GM23338 (cell line): Measurements from ENCODE around the gene CNNM3. TPM values are rescaled to one million over a fixed set of nuclear protein-coding genes. Genes with fewer than 3 reads are reported as not detected.

Experiments used
- ATAC-seq: fragments of 200-7000 bp; cut with Tn5 transposase; 3 replicates; pipeline ENCODE4 v1.9.1; 2020
- DNase-seq: peaks from one replicate; pipeline ENCODE4 v3.0.0-alpha.2; 2015; ENCODE audit warnings: low spot score
- H2AFZ ChIP-seq: fragments of 200-600 bp; sonication (generic); 2 replicates; pipeline ENCODE4 v1.8.0; 2016; ENCODE audit warnings: antibody characterized with exemption, mild to moderate bottlenecking, moderate library complexity
- H3F3A ChIP-seq: fragments of 200-600 bp; sonication (generic); replicated peaks from 2 replicates; pipeline ENCODE4 v1.8.0; 2017; ENCODE audit warnings: antibody characterized with exemption, mixed run types, low read depth
- H3K27ac ChIP-seq: fragments of 200-600 bp; sonication (generic); 2 replicates; pipeline ENCODE4 v1.6.1; 2016; ENCODE audit warnings: low read depth
- H3K27me3 ChIP-seq: fragments of 200-600 bp; sonication (generic); 2 replicates; pipeline ENCODE4 v1.8.0; 2016; ENCODE audit warnings: mild to moderate bottlenecking, mixed run types, moderate library complexity; ENCODE audit not compliant: insufficient read depth
- H3K36me3 ChIP-seq: fragments of 200-600 bp; sonication (generic); 2 replicates; pipeline ENCODE4 v1.8.0; 2016; ENCODE audit warnings: mild to moderate bottlenecking; ENCODE audit not compliant: insufficient read depth
- H3K4me1 ChIP-seq: fragments of 200-600 bp; sonication (generic); 2 replicates; pipeline ENCODE4 v1.8.0; 2016; ENCODE audit warnings: mild to moderate bottlenecking, moderate library complexity; ENCODE audit not compliant: insufficient read depth
- H3K4me2 ChIP-seq: fragments of 200-600 bp; sonication (generic); 2 replicates; pipeline ENCODE4 v1.7.1; 2017; ENCODE audit warnings: mixed run types
- H3K4me3 ChIP-seq: fragments of 200-600 bp; sonication (generic); 2 replicates; pipeline ENCODE4 v1.6.1; 2016; ENCODE audit warnings: mixed run types
- H3K79me2 ChIP-seq: fragments of 200-600 bp; sonication (generic); replicated peaks from 2 replicates; pipeline ENCODE4 v1.8.0; 2017; ENCODE audit warnings: mild to moderate bottlenecking; ENCODE audit not compliant: insufficient read depth
- H3K9me2 ChIP-seq: fragments of 200-600 bp; sonication (generic); 2 replicates; pipeline ENCODE4 v1.8.0; 2017; ENCODE audit not compliant: insufficient read depth
- H4K20me1 ChIP-seq: fragments of 200-600 bp; sonication (generic); replicated peaks from 2 replicates; pipeline ENCODE4 v1.8.0; 2017; ENCODE audit warnings: mild to moderate bottlenecking; ENCODE audit not compliant: insufficient read depth
- H3K27ac Mint-ChIP-seq: 2 replicates; pipeline ENCODE4 v1.8.0; 2020; ENCODE audit warnings: inconsistent platforms, mild to moderate bottlenecking, moderate library complexity, mixed read lengths
- H3K27me3 Mint-ChIP-seq: 3 replicates; pipeline ENCODE4 v1.8.0; 2022; ENCODE audit warnings: low read depth, mild to moderate bottlenecking, moderate library complexity, mixed read lengths, inconsistent platforms; ENCODE audit not compliant: insufficient read depth, poor library complexity
- H3K36me3 Mint-ChIP-seq: 3 replicates; pipeline ENCODE4 v1.8.0; 2021; ENCODE audit warnings: low read depth, mild to moderate bottlenecking, inconsistent platforms, moderate library complexity, mixed read lengths
- H3K4me1 Mint-ChIP-seq: 3 replicates; pipeline ENCODE4 v1.8.0; 2020; ENCODE audit warnings: mild to moderate bottlenecking, inconsistent platforms, mixed read lengths
- H3K4me3 Mint-ChIP-seq: 3 replicates; pipeline ENCODE4 v1.8.0; 2021; ENCODE audit warnings: moderate library complexity, mild to moderate bottlenecking, inconsistent platforms, mixed read lengths
- H3K9me3 Mint-ChIP-seq: 3 replicates; pipeline ENCODE4 v1.8.0; 2020; ENCODE audit warnings: moderate library complexity, mild to moderate bottlenecking, inconsistent platforms, mixed read lengths
- CREB1 ChIP-seq: fragments of 250-450 bp; sonication (Bioruptor Pico); IDR thresholded peaks from 2 replicates; pipeline ENCODE4 v1.5.0; 2020; ENCODE audit warnings: low read depth, mild to moderate bottlenecking, moderate library complexity
- EZH2 ChIP-seq: fragments of 200-600 bp; sonication (generic); IDR thresholded peaks from one replicate; pipeline ENCODE4 v1.8.0; 2017; ENCODE audit warnings: antibody characterized with exemption, mild to moderate bottlenecking, low read depth; ENCODE audit not compliant: unreplicated experiment
- EZH2phosphoT487 ChIP-seq: fragments of 200-600 bp; sonication (generic); IDR thresholded peaks from one replicate; pipeline ENCODE4 v1.8.1; 2018; ENCODE audit warnings: antibody characterized with exemption; ENCODE audit not compliant: unreplicated experiment
- JUNB ChIP-seq: IDR thresholded peaks from one replicate; pipeline ENCODE4 v1.6.1; 2016; ENCODE audit warnings: antibody characterized with exemption; ENCODE audit not compliant: unreplicated experiment
- POLR2AphosphoS5 ChIP-seq: IDR thresholded peaks from 2 replicates; pipeline ENCODE4 v1.6.1; 2016; ENCODE audit warnings: antibody characterized with exemption, low read depth
- STAT1 ChIP-seq: IDR thresholded peaks from one replicate; pipeline ENCODE4 v1.6.1; 2016; ENCODE audit warnings: antibody characterized with exemption; ENCODE audit not compliant: unreplicated experiment
- ZNF114 ChIP-seq: fragments of 250-450 bp; sonication (Bioruptor Pico); IDR thresholded peaks from 2 replicates; pipeline ENCODE4 v1.5.0; 2020; ENCODE audit warnings: mild to moderate bottlenecking, moderate library complexity
- ZNF331 ChIP-seq: fragments of 250-450 bp; sonication (Bioruptor Pico); IDR thresholded peaks from 2 replicates; pipeline ENCODE4 v1.5.0; 2020; ENCODE audit warnings: low read depth, mild to moderate bottlenecking, moderate library complexity
- long read RNA-seq: library from polyadenylated mRNA; unstranded; transcript quantifications from one replicate; pipeline ENCODE4 v2.0.0, GENCODE V29; 2020; ENCODE audit not compliant: unreplicated experiment
- polyA plus RNA-seq: library from polyadenylated mRNA; unstranded; fragments of >200 nt; fragmentation: Nextera tagmentation; extraction: Ambion mirVana; gene quantifications from 2 replicates; pipeline ENCODE4 v1.2.1, GENCODE V29; 2016
- total RNA-seq: library from RNA; depleted of rRNA; stranded (reverse); fragments of >200 nt; shearing (Covaris generic); gene quantifications from 2 replicates; pipeline ENCODE4 v1.2.3, GENCODE V29; 2014; rRNA removed
- TF ChIP-seq, protein P1 (sequence below), 2 experiments: fragments of 200-600 bp in 1 of 2; sonication (generic) in 1 of 2; conservative IDR thresholded peaks; 2 replicates each; pipeline versions ENCODE4 v1.5.1 to v1.6.1; 2016 to 2017; ENCODE audit warnings: antibody characterized with exemption in 2 of 2, low read depth in 2 of 2, mild to moderate bottlenecking in 2 of 2, moderate library complexity in 1 of 2
- TF ChIP-seq, protein P2 (sequence below): IDR thresholded peaks from one replicate; pipeline ENCODE4 v1.6.1; 2018; ENCODE audit warnings: antibody characterized with exemption; ENCODE audit not compliant: unreplicated experiment
- TF ChIP-seq, protein P3 (sequence below): IDR thresholded peaks from 2 replicates; pipeline ENCODE4 v1.6.1; 2016; ENCODE audit warnings: antibody characterized with exemption

CNNM3 gene
- 22.8 and 25.7 TPM in 2 replicates for total RNA-seq
- polyA plus RNA-seq, result 5.3 and 7.7 TPM in 2 replicates
- long read RNA-seq, partial matches to known transcripts, result 0 of 6 reads
- long read RNA-seq, other reads (novel, unspliced or antisense), result 5 of 6 reads

DNA sequence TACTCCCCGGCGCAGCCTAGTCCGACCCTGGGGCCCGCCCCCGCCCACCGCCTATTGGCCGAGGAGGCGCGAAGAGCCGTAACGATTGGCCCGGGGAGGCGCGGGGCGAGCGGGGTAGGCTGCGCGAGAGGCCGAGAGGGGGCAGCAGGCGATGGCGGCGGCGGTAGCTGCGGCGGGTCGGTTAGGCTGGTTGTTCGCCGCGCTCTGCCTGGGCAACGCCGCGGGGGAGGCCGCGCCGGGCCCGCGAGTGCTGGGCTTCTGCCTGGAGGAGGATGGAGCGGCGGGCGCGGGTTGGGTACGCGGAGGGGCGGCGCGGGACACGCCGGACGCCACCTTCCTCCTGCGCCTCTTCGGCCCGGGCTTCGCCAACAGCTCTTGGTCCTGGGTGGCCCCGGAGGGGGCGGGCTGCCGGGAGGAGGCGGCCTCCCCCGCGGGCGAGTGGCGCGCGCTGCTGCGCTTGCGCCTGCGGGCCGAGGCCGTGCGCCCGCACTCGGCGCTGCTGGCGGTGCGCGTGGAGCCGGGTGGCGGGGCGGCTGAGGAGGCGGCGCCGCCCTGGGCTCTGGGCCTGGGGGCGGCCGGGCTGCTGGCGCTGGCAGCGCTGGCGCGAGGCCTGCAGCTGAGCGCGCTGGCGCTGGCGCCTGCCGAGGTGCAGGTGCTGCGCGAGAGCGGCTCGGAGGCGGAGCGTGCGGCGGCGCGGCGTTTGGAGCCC lies at the start of gene CNNM3:
CNNM3 (plus strand) TSS at position 142 of the 709 bp plus-strand sequence; CDS start at position 152, 10 bp downstream.
- TF ChIP-seq, protein P1, sequence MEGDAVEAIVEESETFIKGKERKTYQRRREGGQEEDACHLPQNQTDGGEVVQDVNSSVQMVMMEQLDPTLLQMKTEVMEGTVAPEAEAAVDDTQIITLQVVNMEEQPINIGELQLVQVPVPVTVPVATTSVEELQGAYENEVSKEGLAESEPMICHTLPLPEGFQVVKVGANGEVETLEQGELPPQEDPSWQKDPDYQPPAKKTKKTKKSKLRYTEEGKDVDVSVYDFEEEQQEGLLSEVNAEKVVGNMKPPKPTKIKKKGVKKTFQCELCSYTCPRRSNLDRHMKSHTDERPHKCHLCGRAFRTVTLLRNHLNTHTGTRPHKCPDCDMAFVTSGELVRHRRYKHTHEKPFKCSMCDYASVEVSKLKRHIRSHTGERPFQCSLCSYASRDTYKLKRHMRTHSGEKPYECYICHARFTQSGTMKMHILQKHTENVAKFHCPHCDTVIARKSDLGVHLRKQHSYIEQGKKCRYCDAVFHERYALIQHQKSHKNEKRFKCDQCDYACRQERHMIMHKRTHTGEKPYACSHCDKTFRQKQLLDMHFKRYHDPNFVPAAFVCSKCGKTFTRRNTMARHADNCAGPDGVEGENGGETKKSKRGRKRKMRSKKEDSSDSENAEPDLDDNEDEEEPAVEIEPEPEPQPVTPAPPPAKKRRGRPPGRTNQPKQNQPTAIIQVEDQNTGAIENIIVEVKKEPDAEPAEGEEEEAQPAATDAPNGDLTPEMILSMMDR (conservative IDR thresholded peaks at IDR 0.05; ENCODE audit: low read depth in 2 of 2), result peak; percentile 32 to 38; a peak in 3 of 4 replicates
- TF ChIP-seq POLR2AphosphoS5 (peak; percentile 75), EZH2 (no peak), CREB1 (peak; percentile 48; the same call in 1 of the 2 replicates)
- Mint-ChIP-seq H3K4me3 (peak within 1 kb of the TSS; percentile 86), H3K27me3 (peaks cover 16% of the 10 kb centered on the region), H3K27ac (peak within 1 kb of the TSS; percentile 66), H3K4me1 (peaks cover 38% of the 10 kb centered on the region), H3K36me3 (peaks cover 30% of the 10 kb centered on the region), H3K9me3 (no peaks in the 10 kb centered on the region)
- Histone ChIP-seq H4K20me1 (peaks cover 32% of the 10 kb centered on the region), H3K4me2 (peak within 1 kb of the TSS; percentile 97), H3K9me2 (no peaks in the 10 kb centered on the region), H3K79me2 (peaks cover 43% of the 10 kb centered on the region), H3F3A (peaks cover 6% of the 10 kb centered on the region; the same call in 1 of the 2 replicates), H3K27ac (no peak within 1 kb of the TSS), H3K4me1 (peaks cover 21% of the 10 kb centered on the region), H3K27me3 (no peaks in the 10 kb centered on the region), H2AFZ (peak within 1 kb of the TSS; percentile 99), H3K4me3 (peak within 1 kb of the TSS; percentile 88), H3K36me3 (no peaks in the 10 kb centered on the region; the same call in 1 of the 2 replicates)
- DNase-seq (peak; percentile 98), ATAC-seq (peak; percentile 93)

DNA sequence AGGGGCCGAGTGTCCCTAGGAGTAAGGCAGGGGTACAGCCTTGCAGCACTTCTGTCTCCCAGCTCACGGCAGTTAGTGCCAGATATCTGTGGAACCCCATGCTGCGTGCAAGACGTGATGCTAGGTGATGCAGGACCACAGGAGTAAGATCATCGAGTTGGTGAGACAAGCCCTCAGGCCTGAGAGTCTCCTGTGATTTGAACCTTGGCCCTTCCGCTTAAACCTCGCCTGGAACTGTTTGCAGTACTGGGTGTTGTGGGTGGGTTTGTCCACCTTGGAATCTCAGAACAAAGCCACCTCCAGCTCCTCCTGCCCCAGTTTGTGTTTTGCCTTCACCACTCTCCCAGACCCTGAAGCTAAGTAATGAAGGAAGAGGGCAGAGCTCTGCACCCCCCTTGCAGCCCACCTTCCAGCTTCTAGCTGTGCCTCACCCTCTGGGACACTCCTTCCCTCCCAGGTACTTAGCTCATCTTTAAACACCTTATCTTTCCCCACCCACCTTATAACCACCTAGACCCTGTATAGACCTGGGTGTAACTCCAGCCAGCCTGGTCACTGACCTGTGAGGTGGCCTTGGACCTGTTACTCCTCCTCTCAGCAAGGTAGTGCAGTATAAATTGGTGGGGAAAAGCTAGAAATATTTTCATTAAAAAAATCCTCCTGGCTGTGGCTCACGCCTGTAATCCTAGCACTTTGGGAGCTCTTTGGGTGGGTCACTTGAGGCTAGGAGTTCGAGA lies 48.8 kb upstream of the CNNM3 start:
- Histone ChIP-seq H3K9me2 (no peaks in the 10 kb centered on the region), H3K27me3 (peaks cover 2% of the 10 kb centered on the region; the same call in 1 of the 2 replicates), H3K79me2 (peaks cover 29% of the 10 kb centered on the region), H3K4me2 (no peak overlapping the region), H3K4me1 (peaks cover 22% of the 10 kb centered on the region), H3K4me3 (no peak overlapping the region), H3K36me3 (no peaks in the 10 kb centered on the region), H3K27ac (no peak overlapping the region), H3F3A (peaks cover 8% of the 10 kb centered on the region; the same call in 1 of the 2 replicates), H4K20me1 (peaks cover 4% of the 10 kb centered on the region; the same call in 1 of the 2 replicates), H2AFZ (no peak overlapping the region)
- Mint-ChIP-seq H3K27ac (no peak overlapping the region), H3K27me3 (peaks cover 12% of the 10 kb centered on the region), H3K4me1 (peaks cover 39% of the 10 kb centered on the region), H3K4me3 (no peak overlapping the region), H3K36me3 (no peaks in the 10 kb centered on the region), H3K9me3 (no peaks in the 10 kb centered on the region)
- DNase-seq (no peak), ATAC-seq (no peak)
- TF ChIP-seq JUNB, result no peak
- no peak for TF ChIP-seq STAT1
- no peak for TF ChIP-seq ZNF331 (CRISPR knock-in tag)
- no peak for TF ChIP-seq POLR2AphosphoS5
- TF ChIP-seq, protein P2, sequence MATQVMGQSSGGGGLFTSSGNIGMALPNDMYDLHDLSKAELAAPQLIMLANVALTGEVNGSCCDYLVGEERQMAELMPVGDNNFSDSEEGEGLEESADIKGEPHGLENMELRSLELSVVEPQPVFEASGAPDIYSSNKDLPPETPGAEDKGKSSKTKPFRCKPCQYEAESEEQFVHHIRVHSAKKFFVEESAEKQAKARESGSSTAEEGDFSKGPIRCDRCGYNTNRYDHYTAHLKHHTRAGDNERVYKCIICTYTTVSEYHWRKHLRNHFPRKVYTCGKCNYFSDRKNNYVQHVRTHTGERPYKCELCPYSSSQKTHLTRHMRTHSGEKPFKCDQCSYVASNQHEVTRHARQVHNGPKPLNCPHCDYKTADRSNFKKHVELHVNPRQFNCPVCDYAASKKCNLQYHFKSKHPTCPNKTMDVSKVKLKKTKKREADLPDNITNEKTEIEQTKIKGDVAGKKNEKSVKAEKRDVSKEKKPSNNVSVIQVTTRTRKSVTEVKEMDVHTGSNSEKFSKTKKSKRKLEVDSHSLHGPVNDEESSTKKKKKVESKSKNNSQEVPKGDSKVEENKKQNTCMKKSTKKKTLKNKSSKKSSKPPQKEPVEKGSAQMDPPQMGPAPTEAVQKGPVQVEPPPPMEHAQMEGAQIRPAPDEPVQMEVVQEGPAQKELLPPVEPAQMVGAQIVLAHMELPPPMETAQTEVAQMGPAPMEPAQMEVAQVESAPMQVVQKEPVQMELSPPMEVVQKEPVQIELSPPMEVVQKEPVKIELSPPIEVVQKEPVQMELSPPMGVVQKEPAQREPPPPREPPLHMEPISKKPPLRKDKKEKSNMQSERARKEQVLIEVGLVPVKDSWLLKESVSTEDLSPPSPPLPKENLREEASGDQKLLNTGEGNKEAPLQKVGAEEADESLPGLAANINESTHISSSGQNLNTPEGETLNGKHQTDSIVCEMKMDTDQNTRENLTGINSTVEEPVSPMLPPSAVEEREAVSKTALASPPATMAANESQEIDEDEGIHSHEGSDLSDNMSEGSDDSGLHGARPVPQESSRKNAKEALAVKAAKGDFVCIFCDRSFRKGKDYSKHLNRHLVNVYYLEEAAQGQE, result no peak
- TF ChIP-seq CREB1, result no peak
- no peak for TF ChIP-seq EZH2
- TF ChIP-seq, protein P1 (conservative IDR thresholded peaks at IDR 0.05; ENCODE audit: low read depth in 2 of 2), result no peak
- TF ChIP-seq EZH2phosphoT487, result no peak
- TF ChIP-seq ZNF114, result no peak
- TF ChIP-seq, protein P3, sequence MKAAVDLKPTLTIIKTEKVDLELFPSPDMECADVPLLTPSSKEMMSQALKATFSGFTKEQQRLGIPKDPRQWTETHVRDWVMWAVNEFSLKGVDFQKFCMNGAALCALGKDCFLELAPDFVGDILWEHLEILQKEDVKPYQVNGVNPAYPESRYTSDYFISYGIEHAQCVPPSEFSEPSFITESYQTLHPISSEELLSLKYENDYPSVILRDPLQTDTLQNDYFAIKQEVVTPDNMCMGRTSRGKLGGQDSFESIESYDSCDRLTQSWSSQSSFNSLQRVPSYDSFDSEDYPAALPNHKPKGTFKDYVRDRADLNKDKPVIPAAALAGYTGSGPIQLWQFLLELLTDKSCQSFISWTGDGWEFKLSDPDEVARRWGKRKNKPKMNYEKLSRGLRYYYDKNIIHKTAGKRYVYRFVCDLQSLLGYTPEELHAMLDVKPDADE, result no peak
